GM12872 (cell line): ENCODE results near the gene CSE1L.

Experiments
- TF ChIP-seq, protein P1 (sequence below): IDR thresholded peaks from 3 replicates; pipeline ENCODE4 v1.5.1; 2011; ENCODE audit warnings: low read depth, mild to moderate bottlenecking, low read length, moderate library complexity; ENCODE audit not compliant: insufficient read depth

Gene CSE1L

GRCh38 chr20:49140411-49140810 lies 94.3 kb downstream of the CSE1L start:
- TF ChIP-seq, protein P1, sequence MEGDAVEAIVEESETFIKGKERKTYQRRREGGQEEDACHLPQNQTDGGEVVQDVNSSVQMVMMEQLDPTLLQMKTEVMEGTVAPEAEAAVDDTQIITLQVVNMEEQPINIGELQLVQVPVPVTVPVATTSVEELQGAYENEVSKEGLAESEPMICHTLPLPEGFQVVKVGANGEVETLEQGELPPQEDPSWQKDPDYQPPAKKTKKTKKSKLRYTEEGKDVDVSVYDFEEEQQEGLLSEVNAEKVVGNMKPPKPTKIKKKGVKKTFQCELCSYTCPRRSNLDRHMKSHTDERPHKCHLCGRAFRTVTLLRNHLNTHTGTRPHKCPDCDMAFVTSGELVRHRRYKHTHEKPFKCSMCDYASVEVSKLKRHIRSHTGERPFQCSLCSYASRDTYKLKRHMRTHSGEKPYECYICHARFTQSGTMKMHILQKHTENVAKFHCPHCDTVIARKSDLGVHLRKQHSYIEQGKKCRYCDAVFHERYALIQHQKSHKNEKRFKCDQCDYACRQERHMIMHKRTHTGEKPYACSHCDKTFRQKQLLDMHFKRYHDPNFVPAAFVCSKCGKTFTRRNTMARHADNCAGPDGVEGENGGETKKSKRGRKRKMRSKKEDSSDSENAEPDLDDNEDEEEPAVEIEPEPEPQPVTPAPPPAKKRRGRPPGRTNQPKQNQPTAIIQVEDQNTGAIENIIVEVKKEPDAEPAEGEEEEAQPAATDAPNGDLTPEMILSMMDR, result no peak

- TF ChIP-seq, protein P1, result no peak
Measured at GRCh38 chr20:49140834-49141233, 94.7 kb downstream of the CSE1L start.
